ENCODE data around the gene BTN2A1. TPM values are rescaled to one million over a fixed set of nuclear protein-coding genes. Genes with fewer than 3 reads are reported as not detected.

BTN2A1 gene
- total RNA-seq, 1 experiment from 2014 or later = 11.2 TPM

GRCh38 chr6:26473429-26473757 is 15.6 kb downstream of the BTN2A1 start:
- Histone ChIP-seq H3K9ac (ENCODE audit: low read length) (peak overlapping the region; percentile 54), H2AFZ (ENCODE audit: low read depth, low read length, poor library complexity, severe bottlenecking) (peak overlapping the region; percentile 48), H3K9me2 (ENCODE audit: insufficient read depth) (no peaks in the 10 kb centered on the region), H3K27me3 (ENCODE audit: insufficient read depth, low read length) (no peaks in the 10 kb centered on the region), H3K36me3 (ENCODE audit: control insufficient read depth in 1 of 2, insufficient read depth in 2 of 2, low read length in 2 of 2) (peaks cover 0 to 5% of the 10 kb centered on the region in 2 experiments; a peak in 2 of 4 replicates), H3K4me2 (ENCODE audit: low read length) (peak overlapping the region; percentile 73), H3K79me2 (ENCODE audit: insufficient read depth, low read length) (no peaks in the 10 kb centered on the region), H3K27ac (ENCODE audit: low read depth, low read length) (peak overlapping the region; percentile 61; the same call in 1 of the 2 replicates), H3K4me3 (replicated peaks in 1 of 2; ENCODE audit: low read depth in 1 of 2, low read length in 2 of 2) (peak overlapping the region; percentile 43 to 49), H3K9me3 (ENCODE audit: control insufficient read depth in 1 of 2, insufficient read depth in 1 of 2, low read depth in 1 of 2, low read length in 2 of 2) (peaks cover 0 to 6% of the 10 kb centered on the region in 2 experiments; a peak in 1 of 4 replicates), H3K4me1 (ENCODE audit: control insufficient read depth in 1 of 2, insufficient read depth in 2 of 2, low read length in 2 of 2) (peaks cover 15 to 28% of the 10 kb centered on the region in 2 experiments), H4K20me1 (ENCODE audit: insufficient read depth) (no peaks in the 10 kb centered on the region)
- ATAC-seq = no peak
- CTCF ChIA-PET = no interaction called here
- POLR2A ChIA-PET = no interaction called here
- RAD21 ChIA-PET (ENCODE audit: low non-redundant PET in 1 of 2, low total read pairs in 2 of 2, uncharacterized antibody in 2 of 2, unreplicated experiment in 2 of 2) = no interaction called here
- TF ChIP-seq YY1 (IDR thresholded peaks at IDR 0.05; ENCODE audit: extremely low read depth, insufficient replicate concordance, low read depth, low read length) (no peak), SP1 (IDR thresholded peaks at IDR 0.05; ENCODE audit: low read depth) (no peak), RAD21 (IDR thresholded peaks at IDR 0.05; ENCODE audit: low read depth) (no peak), CBX3 (IDR thresholded peaks at IDR 0.05; ENCODE audit: low read depth) (no peak), SIN3A (IDR thresholded peaks at IDR 0.05; ENCODE audit: low read depth) (no peak), ATF3 (IDR thresholded peaks at IDR 0.05) (no peak), ZFX (IDR thresholded peaks at IDR 0.05) (no peak)
- intact Hi-C loops (cut with micrococcal nuclease) = no loop called here
- no peak for DNase-seq (ENCODE audit: low read depth, low spot score)
- no TSS peak for BruUV-seq (replicated peaks)

- ChIA-PET CTCF (no interaction called here), POLR2A (interaction anchor here (0.7 kb wide), 1 partner anchor 16 kb away, joined by 4 read pairs; no protein-coding TSS in a partner anchor), RAD21 (ENCODE audit: low non-redundant PET in 1 of 2, low total read pairs in 2 of 2, uncharacterized antibody in 2 of 2, unreplicated experiment in 2 of 2) (no interaction called here)
- no peaks in the 10 kb centered on the region for H4K20me1 ChIP-seq (ENCODE audit: insufficient read depth)
- H3K79me2 ChIP-seq (ENCODE audit: insufficient read depth, low read length) = no peaks in the 10 kb centered on the region
- H3K4me1 ChIP-seq (ENCODE audit: control insufficient read depth in 1 of 2, insufficient read depth in 2 of 2, low read length in 2 of 2) = peaks cover 15 to 28% of the 10 kb centered on the region in 2 experiments
- peaks cover 0 to under 1% of the 10 kb centered on the region in 2 experiments; a peak in 2 of 4 replicates for H3K36me3 ChIP-seq (ENCODE audit: control insufficient read depth in 1 of 2, insufficient read depth in 2 of 2, low read length in 2 of 2)
- TF ChIP-seq SIN3A (IDR thresholded peaks at IDR 0.05; ENCODE audit: low read depth) (peak; percentile 15; the same call in 1 of the 2 replicates), POLR2A (IDR thresholded peaks at IDR 0.05; ENCODE audit: borderline replicate concordance, extremely low read depth, insufficient read depth, insufficient read length) (peak; percentile 58), REST (IDR thresholded peaks at IDR 0.05; ENCODE audit: low read depth) (no peak), MAX (IDR thresholded peaks at IDR 0.05) (peak; percentile 61), SRF (IDR thresholded peaks at IDR 0.05; ENCODE audit: low read depth) (peak; percentile 88), CBX3 (IDR thresholded peaks at IDR 0.05; ENCODE audit: low read depth) (peak; percentile 21; the same call in 1 of the 2 replicates), EGR1 (IDR thresholded peaks at IDR 0.05; ENCODE audit: low read depth) (no peak), ZBTB33 (IDR thresholded peaks at IDR 0.05; ENCODE audit: extremely low read depth, insufficient replicate concordance, low read length) (no peak), SP1 (IDR thresholded peaks at IDR 0.05; ENCODE audit: low read depth) (peak; percentile 61), POLR2AphosphoS5 (IDR thresholded peaks at IDR 0.05; ENCODE audit: low read depth, low read length) (peak; percentile 66)
- H3K4me2 ChIP-seq (ENCODE audit: low read length) = peak overlapping the region; percentile 73
- H3K9me2 ChIP-seq (ENCODE audit: insufficient read depth) = no peaks in the 10 kb centered on the region
- DNase-seq (ENCODE audit: low read depth, low spot score) = peak; percentile 83
- peak; percentile 92 for ATAC-seq
- intact Hi-C loops (cut with micrococcal nuclease) = no loop called here
- no TSS peak for BruUV-seq (replicated peaks)
- peak overlapping the region; percentile 61 for H3K27ac ChIP-seq (ENCODE audit: low read depth, low read length)
- H3K9ac ChIP-seq (ENCODE audit: low read length) = peak overlapping the region; percentile 54
- H3K9me3 ChIP-seq (ENCODE audit: control insufficient read depth in 1 of 2, insufficient read depth in 1 of 2, low read depth in 1 of 2, low read length in 2 of 2) = peaks cover 0 to 6% of the 10 kb centered on the region in 2 experiments; a peak in 1 of 4 replicates
- H2AFZ ChIP-seq (ENCODE audit: low read depth, low read length, poor library complexity, severe bottlenecking) = peak overlapping the region; percentile 51
- H3K4me3 ChIP-seq (replicated peaks in 1 of 2; ENCODE audit: low read depth in 1 of 2, low read length in 2 of 2) = peak overlapping the region; percentile 43 to 49
- no peaks in the 10 kb centered on the region for H3K27me3 ChIP-seq (ENCODE audit: insufficient read depth, low read length)
Measured at GRCh38 chr6:26473758-26474438, 16.1 kb downstream of the BTN2A1 start.
